Measurements from ENCODE around the gene CDRT15L2.
"Not testable (repeated sequence)": the region's sequence is repeated elsewhere in the genome, so short reads cannot be mapped to it uniquely, and the experiment has no call there.

Gene CDRT15L2

DNA sequence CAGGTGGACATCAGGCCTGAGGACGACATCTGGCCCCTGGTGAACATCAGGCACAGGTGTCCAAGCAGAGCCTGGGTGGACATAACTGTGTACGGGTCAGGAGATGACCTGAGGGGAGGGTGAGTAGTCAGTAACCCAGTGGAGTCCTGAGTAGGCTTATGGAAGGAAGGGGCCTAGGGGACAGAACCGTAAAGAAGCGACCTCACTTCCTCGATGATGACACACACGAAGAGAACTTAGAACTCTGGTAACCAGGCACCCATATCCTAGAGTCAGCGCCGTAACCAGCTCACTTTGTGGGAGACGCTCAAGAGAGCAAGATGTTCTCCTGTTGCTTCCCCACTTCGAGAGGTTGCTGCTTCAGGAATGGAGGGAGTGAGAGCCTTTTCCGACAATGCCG lies at the start of gene CDRT15L2:
Gene CDRT15L2 (plus strand): TSS at position 301 of the 400 bp plus-strand sequence. CDS start 20 bp downstream, at position 321.
- DNase-seq: not testable (repeated sequence)

DNA sequence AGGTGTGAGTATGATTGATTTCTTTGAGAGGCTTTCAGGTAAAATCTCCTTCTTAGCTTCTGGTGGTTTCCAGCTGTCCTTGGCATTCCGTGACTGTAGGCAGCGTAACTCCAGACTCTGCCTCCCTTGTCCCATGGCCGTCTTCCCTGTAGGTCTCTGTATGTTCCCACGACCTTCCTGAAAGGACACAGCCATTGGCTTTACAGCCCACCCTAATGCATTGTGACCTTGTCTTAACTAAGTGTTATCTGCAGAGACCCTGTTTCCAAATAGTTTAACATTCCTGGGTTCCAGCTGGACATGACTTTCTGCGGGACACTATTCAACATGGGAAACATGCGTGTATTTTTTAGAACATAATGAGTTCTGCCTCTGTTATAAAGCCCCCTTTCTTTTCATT lies 49.4 kb upstream of the CDRT15L2 start:
- not testable (repeated sequence) for DNase-seq

DNA sequence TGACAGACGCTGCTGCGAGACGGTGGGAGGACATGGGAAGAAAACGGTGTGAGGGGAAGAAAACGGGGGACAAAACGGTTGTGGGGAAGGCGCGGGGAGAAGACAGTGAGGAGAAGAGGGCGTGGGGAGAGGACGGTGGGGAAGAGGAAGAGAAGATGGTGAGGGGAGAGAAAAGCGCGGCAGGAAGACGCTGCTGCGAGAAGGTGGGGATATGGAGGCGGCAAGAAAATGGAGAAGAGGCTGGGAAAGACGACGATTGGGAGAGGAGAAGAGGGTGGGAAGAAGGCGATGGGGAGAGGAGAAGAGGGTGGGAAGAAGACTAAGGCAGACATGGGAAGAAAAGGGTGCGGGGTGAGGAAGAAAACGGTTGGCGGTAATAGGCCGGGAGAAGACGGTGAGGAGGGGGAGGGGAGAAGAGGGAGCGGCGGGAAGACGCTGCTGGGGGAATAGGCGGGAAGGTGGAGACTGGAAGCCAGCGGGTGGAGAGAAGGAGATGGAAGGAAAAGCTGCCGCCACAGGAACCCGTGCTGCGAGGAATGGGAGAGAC lies 46.9 kb upstream of the CDRT15L2 start:
- not testable (repeated sequence) for DNase-seq

DNA sequence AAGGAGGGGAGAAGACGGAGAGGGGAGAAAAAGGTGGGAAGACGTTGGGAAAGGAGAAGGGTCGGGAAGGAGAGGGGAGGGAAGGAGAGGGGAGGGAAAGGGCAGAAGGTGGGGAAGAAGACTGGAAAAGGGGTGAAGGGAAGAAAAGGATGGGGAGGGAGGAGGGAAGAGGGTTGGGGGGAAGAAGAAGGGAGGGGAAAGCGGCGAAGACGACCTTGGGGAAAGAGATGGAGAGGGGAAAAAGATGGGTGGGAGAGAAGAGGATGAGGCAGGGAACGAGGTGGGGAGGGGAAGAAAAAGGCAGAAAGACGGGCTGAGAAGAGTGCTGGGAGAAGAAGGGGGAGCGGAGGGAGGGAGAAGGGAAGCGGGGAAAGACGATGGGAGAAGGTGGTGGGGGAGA lies 46.3 kb upstream of the CDRT15L2 start:
- DNase-seq: not testable (repeated sequence)

DNA sequence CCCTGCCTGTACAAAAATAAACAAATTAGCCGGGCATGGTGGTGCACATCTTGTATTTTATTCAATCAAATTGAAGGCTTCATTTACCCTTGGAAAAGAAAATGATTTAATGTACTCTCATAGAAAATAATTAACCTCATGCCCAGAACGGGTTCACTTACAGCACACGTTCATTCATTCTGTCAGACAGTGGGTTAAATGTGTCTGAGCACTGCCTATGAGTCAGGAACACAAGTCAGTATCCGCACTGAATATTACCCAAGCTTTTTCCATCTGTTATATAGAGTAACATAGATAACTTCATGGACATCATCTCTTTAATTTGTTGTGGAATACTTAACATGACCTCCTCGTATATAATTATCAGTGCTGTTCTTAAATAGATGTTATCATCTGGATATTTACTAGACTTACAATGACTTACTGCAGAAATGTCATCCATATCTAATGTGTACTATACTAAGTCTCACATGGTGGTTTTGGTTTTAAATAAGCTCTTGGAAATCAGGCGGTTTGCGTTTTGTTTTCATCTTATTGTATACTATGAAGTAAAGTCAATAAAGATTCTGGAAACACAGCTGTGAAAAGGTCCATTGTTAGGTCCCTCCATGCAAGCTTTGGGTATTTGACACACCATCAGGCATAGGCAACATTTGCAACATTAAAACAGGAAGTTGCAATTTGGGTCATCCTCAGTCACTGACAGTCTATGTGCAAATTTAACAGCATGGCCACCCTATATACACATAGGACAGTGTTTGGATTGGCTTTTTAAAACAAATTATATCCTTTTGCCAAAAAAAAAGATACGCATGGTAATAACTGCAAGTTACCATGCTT lies 44.6 kb upstream of the CDRT15L2 start:
- DNase-seq: peak; percentile 66

DNA sequence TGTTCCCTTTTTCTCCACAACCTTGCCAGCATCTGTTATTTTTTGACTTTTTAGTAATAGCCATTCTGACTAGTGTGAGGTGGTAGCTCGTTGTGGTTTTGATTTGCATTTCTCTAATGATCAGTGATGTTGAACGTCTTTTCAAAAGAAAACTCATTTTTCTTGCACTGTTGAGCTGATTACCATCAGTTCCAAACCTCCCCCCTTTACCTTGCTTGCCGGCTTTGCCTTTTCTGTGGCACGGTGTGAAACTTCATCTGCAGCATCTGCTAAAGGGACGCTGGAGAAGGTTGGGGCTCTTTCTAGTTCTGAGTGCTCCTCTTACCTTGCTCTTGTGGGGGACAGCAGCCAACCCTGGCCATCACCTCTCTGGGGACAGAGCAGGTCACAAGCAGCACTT lies 39.1 kb upstream of the CDRT15L2 start:
- DNase-seq: not testable (repeated sequence)

DNA sequence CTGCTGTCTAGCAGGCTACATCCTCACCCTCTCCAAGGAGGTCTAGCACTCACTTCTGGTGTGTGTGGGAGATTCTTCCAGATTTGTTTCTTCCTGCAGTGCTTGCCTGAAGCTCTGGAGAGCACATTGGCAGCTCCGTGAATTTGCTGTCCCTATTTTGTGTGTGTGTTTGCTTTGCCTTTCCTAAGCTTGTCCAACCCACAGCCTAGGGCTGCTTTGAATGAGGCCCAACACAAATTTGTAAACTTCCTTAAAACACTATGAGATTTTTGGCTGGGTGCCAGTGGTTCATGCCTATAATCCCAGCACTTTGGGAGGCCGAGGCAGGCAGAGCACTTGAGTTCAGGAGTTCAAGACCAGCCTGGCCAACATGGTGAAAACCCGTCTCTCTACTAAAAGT lies 38.7 kb upstream of the CDRT15L2 start:
- not testable (repeated sequence) for DNase-seq

DNA sequence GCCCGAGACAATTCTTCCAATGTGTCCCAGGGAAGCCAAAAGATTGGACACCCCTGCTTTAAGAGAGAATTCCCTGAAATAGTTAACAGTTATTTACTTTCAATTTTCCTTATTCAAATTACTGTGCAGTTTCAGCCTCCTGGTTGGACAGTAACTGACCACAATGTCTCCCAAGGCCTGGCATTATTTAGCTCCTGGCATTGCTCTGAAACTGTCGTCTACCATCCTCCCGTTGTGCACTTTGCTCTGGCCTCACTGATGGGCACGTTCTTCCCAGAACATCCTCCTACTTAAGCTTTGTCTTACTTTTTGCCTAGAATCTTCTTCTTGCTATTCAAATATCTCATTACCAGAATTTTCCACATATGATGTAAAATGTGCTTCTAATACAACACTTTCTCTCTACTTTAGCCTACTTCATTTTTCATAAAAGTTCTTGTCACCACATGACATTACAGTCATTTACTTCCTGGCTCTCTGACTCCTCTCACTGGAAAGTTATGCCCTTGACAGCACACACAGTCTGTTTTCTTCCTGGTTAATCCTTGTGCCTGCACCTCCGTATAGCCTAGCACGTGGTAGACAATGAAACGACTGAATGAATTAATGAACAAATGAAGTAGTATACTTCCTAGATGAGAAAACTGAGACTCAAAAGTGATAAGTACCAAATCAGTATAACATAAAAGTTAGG lies 37.5 kb upstream of the CDRT15L2 start:
- not testable (repeated sequence) for DNase-seq

DNA sequence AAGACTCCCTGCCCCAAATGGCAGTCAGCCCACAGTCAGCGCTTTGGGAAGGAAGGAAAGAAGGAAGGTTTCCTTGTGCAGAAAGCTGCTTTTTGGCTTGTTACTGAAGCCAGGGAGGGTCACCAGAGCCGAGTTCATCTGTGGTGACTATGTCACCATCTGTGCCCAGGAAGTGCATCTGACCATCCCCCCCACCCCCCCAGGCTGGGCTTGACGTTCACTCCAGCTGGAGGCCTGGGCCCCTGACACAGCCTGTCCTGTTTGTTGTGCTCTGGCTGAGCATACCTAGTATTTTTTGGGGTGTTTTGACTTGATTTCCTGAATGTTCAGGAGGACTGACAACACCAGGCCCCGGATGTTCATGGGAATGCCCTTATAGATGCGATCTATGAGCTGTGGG lies 31.6 kb upstream of the CDRT15L2 start:
- not testable (repeated sequence) for DNase-seq

DNA sequence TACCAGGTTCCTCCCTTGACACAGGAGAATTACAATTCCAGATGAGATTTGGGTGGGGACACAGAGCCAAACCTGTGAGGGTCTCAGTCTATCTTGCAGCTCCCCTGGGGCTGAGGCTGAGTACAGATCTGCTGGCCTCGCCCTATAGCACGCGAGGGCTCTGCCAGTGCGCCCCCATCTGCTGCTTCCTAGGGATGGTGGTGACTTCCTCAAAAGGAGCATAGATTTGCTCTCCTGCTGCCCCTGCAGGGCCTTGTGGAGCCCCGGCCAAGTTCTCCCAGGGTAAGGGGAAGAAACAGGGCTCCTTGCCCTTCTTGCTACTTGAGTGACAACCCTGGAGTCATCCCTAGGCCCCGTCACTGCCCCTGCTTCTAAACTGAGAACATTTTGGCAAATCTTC lies 26.6 kb upstream of the CDRT15L2 start:
- not testable (repeated sequence) for DNase-seq

DNA sequence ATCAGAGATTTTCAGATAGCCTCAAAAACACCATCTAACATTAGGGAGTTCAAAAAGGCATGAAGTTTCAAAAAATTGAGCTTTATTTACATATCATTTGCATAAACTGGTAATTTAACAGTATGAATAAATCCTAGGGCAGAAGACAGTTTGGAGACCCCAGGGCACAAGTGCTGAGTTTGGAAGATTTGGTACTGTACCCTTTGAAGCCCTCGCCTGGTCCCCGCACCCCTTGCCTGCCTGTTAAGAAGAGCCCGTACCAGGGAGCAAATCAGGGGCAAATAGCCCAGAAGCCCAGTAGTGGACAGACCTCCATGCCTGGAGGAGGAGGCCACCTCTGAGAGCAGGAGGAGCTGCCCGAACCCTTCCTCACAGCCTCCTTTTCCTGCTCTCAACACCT lies 24.8 kb upstream of the CDRT15L2 start:
- not testable (repeated sequence) for DNase-seq

DNA sequence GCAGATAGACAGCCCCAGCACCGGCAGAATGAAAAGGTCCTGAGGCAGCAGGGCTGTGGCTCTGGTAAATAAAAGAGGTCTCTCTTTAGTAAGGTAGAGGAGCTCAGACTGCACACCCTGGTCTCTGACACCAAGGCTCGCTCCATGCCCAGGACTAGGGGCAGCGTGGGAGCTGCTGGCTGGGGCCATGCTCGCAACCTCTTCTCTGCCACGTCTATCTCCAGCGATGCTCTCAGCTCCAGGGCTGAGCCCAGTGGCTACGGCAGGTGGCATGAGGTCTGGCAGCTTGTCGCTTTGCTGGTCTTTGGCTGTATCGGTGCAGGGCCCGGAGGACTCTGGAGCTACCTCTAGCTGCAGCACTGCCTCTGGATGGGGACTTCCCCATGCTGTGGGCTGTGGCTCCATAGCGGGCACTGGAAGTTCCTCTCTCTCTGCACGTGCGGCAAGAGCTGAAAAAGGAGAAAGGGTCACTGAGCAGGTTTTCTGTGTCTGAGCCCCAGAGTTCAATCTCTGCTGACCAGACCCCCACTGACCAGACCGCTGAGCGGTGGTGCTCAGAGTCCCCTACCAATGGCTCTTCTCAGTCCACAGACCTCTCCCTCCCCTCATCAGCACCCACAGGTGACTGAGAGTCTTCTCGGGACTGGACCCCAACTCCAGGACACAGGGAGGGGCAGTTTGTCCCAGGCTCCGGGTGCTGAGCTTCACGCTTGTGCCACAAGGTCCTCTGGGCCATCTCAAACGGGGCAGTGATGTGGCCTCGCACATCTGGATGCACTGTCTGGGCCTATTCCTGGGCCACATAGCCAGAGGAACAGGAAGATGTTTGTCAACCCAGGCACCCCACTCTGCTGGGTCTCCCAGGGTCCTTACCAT lies 24.2 kb upstream of the CDRT15L2 start:
- DNase-seq: not testable (repeated sequence)

DNA sequence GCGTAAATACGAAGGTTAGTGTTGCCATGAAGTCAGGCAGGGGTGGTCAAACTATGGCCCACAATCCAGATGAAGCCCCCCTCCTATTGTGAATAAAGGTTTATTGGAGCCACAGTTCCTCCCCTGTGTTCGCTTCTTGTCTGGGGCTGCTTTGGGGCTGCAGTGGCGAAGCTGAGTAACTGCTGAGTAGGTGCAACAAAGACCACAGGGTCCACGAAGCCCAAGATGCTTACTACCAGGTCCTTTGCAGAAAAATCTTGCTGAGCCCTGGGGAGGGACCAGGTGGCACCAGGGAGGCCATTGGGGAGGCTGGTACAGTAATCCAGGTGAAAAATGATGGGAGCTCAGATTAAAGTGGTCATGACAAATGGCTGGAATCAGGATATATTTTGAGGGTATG lies 21.4 kb upstream of the CDRT15L2 start:
- not testable (repeated sequence) for DNase-seq

DNA sequence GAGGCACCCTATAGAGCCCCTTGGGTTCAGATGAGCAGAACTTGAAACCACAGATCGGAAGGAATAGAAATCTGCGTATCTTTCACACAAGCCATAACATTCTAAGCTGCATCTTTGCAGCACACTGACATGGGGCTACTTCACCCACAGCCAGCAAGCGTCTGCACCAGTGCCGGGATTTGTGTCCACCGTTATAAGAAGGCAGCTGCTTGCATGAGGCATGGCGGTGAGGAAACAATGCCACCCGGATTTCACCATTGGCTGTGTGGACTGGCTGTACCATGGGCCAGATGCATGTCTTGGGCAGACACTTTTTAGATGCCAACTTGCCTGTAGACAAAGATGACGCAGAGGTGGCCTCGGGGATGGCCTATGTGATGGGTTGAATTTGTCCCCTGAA lies 20.5 kb upstream of the CDRT15L2 start:
- not testable (repeated sequence) for DNase-seq

DNA sequence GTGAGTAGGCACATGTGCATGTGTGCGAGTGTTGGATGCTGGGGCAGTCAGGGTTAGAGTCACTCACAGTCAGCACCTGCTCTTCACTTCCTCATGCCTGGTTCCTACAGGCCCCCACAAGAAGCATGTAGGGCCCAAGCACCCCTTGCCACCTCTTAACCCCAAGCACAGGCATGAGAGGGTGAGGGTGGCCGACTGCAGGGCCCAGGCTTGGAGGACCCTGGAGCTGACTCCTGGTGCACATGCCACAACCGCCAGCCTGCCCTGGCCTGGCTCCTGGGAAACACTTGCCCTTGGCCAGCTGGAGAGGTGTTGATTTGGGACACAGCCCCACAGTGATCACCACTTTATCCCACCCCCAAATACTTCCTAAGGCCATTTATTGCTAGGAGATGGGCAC lies 16.9 kb upstream of the CDRT15L2 start:
- DNase-seq: no peak

DNA sequence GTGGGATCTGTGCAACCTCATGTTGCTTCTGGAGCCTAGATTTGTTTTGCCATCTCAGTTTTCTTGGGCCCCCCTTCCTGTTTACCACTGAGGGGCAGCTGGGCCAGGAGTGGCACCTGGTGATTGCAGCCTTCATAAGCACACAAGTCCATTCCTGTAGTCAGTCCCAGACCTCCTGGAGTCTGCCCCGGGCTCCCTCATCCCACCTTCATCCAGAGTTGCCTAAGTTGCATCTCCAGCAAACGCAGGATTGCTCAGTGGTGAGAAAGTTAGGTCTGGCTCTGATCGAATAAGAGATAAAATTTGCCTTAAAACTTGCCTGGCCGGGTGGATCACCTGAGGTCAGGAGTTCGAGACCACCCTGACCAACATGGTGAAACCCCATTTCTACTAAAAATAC lies 14.3 kb upstream of the CDRT15L2 start:
- not testable (repeated sequence) for DNase-seq

DNA sequence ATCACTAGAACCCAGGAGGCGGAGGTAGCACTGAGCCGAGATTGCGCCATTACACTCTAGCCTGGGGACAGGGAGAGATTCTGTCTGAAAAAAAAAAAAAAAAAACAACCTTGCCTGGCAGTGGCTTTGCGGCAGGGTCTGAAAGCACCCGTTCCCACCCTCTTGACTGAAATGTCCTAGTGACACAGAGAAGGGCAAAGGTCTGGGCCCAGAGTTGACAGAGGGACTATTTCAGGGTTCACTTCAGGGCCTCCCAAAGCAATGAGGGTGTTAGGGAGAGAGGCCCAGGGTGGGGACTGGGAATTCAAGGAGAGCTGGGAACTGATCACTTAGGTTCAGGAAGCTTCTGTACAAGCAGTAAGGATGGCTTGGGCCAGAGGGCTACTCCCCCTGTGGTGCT lies 13.8 kb upstream of the CDRT15L2 start:
- DNase-seq: no peak

DNA sequence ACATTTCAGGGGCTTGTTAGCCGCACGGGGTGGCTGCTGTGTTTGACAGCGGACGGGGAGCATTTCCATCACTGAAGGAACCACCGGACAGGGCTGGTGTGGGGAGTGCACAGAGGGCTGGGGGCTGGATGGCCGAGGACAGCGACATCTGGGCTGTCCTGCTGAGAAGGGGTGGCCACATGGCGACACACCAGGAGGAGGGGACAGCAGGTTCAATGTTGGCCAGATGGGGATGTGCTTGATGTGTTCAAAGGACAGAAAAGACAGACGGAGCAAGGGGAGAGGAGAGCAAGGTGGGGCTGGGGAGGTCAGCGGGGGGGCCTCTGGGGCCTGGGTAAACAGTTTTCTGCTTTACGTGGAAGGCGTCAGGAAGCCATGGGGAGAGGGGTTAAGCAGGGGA lies 12.8 kb upstream of the CDRT15L2 start:
- not testable (repeated sequence) for DNase-seq

DNA sequence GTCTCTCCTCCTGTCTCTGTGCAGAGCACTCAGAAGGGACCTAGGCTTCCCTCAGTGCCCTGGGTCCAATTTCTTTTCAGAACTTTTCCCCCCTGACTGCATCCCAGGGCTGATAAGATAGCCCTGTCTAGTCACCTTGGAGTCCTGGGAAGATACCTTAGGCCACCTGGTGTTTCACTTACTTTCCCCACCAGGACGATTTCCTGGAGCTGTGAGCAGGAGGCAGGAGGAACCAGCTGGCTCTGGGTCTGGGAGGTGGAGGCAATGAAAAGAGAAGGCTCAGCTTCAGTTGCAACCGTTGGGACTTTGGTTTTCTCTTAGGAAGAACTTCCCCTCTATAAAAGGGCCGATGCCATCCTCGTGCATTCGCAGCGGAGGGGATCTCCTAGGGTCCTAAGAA lies 12.1 kb upstream of the CDRT15L2 start:
- not testable (repeated sequence) for DNase-seq

DNA sequence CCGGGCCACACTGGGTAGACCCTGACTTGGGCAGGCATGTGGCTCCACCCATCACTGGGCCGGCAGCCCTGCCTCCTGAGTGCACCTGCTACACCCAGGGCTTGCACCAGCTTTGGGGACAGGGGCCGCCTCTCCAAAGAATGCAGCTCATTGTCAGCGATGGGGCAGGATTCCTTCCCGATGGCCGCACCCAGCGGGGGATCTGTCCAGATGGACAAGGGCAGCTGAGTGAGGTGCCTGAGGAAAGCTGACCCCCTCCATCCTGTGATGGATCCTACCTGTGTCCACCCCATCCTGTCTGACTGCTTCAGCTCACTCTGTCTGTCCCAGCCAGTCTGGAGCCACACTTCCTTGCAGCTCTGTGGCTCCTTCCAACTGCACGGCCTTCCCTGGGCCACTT lies 10.9 kb upstream of the CDRT15L2 start:
- DNase-seq: not testable (repeated sequence)

DNA sequence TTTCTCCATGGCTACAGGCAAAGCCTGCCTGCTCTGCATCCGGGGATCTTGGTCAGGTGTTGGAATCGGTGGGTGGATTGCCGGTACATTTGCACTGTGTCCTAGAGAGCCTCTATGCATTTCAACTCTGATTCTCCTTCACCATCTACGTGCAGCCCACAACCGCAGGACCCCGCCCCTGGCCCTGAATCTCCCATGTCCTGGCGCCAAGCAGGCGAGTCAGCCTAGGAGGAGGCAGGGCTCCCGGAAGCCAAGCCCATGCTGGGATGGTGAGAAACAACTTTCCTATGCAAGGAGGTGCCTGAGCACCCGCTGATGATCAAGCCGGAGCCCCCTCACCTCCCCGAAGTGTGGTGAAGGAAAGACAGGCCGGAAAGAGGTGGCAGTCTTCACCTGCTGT lies 7.9 kb upstream of the CDRT15L2 start:
- DNase-seq: not testable (repeated sequence)

DNA sequence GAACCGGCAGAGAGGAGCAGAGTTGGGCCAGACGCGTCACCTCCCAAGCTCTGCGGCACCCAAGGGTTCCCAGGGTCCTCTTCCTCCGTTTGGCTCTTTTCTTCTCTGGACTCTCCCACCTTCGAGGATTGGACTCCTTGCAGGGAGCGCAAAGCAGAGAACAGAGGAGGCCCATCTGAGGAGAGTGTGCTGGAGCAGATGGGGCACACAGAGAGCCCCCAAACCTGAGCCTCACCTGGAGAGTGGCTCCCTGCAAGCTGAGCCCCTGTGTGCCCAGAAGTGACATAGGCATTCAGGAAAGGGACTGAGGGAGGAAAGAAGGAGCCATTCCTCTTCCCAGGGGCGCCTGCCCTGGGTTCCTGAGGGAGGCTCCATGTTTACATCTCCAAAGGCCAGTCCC lies 6.3 kb upstream of the CDRT15L2 start:
- DNase-seq: not testable (repeated sequence)

DNA sequence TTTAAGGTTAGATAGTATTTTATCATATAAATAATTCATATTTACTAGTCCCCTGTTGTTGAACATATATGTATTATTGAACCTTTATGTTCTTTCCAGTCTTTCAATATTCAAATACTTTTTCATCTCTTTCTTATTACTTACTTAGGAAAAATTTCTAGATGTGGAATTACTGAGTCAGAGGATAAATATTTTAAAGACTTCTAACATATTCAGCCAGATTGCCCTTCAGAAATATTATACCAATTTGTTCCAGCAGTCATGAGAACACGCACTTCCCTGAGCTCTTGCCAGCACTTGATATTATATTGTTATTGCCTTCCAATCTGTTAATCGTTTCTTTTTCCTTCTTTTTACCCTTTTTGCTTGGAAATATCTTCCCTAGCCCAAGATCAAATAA lies 4.5 kb upstream of the CDRT15L2 start:
- DNase-seq: not testable (repeated sequence)

Measured in NCI-H748 treated with DMSO at 0.1 percent for 48 hours (cell line).